CD14-positive monocyte (primary cell): ENCODE data around the gene PSD. TPM values are rescaled to one million over a fixed set of nuclear protein-coding genes. Genes with fewer than 3 reads are reported as not detected.

Source experiments
- DNase-seq, 3 donors: peaks; one replicate each; pipeline ENCODE4 v3.0.0-alpha.2; 2011 to 2022
- H2AFZ ChIP-seq: 2 replicates; pipeline ENCODE4 v1.6.0; 2012; ENCODE audit warnings: mild to moderate bottlenecking, low read depth, low read length, inconsistent platforms; ENCODE audit not compliant: insufficient read depth, poor library complexity, severe bottlenecking
- H3K27ac ChIP-seq, 2 donors: 1 replicate in 1 of 2; 2 replicates in 1 of 2; pipeline ENCODE4 v1.5.1; 2012 to 2013; ENCODE audit warnings: low read length in 2 of 2, control low read depth in 1 of 2, inconsistent platforms in 1 of 2, low read depth in 1 of 2, mild to moderate bottlenecking in 1 of 2
- H3K27me3 ChIP-seq, 2 donors: one replicate each; pipeline versions ENCODE4 v1.6.0 to v1.6.1; 2011 to 2013; ENCODE audit warnings: low read length in 2 of 2; ENCODE audit not compliant: control insufficient read depth in 2 of 2, insufficient read depth in 2 of 2
- H3K36me3 ChIP-seq, 2 donors: replicated peaks in 1 of 2; 1 replicate in 1 of 2; 2 replicates in 1 of 2; pipeline versions ENCODE4 v1.5.1 to v1.6.1; 2012 to 2013; ENCODE audit warnings: low read length in 2 of 2, control low read depth in 1 of 2, inconsistent platforms in 1 of 2, mild to moderate bottlenecking in 1 of 2; ENCODE audit not compliant: insufficient read depth in 2 of 2, control insufficient read depth in 1 of 2
- H3K4me1 ChIP-seq, 2 donors: 1 replicate in 1 of 2; 2 replicates in 1 of 2; pipeline versions ENCODE4 v1.5.1 to v1.6.1; 2012 to 2013; ENCODE audit warnings: low read length in 2 of 2, control low read depth in 1 of 2, inconsistent platforms in 1 of 2, mild to moderate bottlenecking in 1 of 2, moderate library complexity in 1 of 2; ENCODE audit not compliant: insufficient read depth in 2 of 2, control insufficient read depth in 1 of 2
- H3K4me2 ChIP-seq: replicated peaks from 2 replicates; pipeline ENCODE3; 2012; ENCODE audit warnings: low read length, moderate library complexity, mild to moderate bottlenecking; ENCODE audit not compliant: poor library complexity, severe bottlenecking; ENCODE audit errors: extremely low read depth
- H3K4me3 ChIP-seq, 3 experiments: fragments of 200-600 bp in 1 of 3; sonication (generic) in 1 of 3; replicated peaks in 1 of 3; 1 replicate in 2 of 3; 2 replicates in 1 of 3; pipeline ENCODE4 v1.5.1; 2011 to 2013; ENCODE audit warnings: low read length in 3 of 3, mild to moderate bottlenecking in 3 of 3, control low read depth in 2 of 3, low read depth in 2 of 3, inconsistent platforms in 1 of 3, moderate library complexity in 1 of 3
- H3K79me2 ChIP-seq: 2 replicates; pipeline ENCODE4 v1.6.0; 2012; ENCODE audit warnings: mild to moderate bottlenecking, control low read depth, inconsistent platforms, low read length, moderate library complexity; ENCODE audit not compliant: insufficient read depth
- H3K9ac ChIP-seq: 2 replicates; pipeline ENCODE4 v1.6.0; 2017; ENCODE audit warnings: low read length, mild to moderate bottlenecking; ENCODE audit not compliant: insufficient read depth, poor library complexity, severe bottlenecking
- H3K9me3 ChIP-seq, 2 donors: replicated peaks in 1 of 2; 1 replicate in 1 of 2; 2 replicates in 1 of 2; pipeline versions ENCODE4 v1.5.1 to v1.6.1; 2012 to 2013; ENCODE audit warnings: low read length in 2 of 2, control low read depth in 1 of 2; ENCODE audit not compliant: control insufficient read depth in 1 of 2, insufficient read depth in 1 of 2
- H4K20me1 ChIP-seq: 2 replicates; pipeline ENCODE4 v1.6.0; 2012; ENCODE audit warnings: mild to moderate bottlenecking, low read length, control low read depth, moderate library complexity; ENCODE audit not compliant: insufficient read depth
- H3K27ac Mint-ChIP-seq, 7 donors: one replicate each; pipeline ENCODE4 v1.8.0; 2020; ENCODE audit warnings: mild to moderate bottlenecking in 7 of 7, mixed read lengths in 7 of 7, moderate library complexity in 6 of 7, inconsistent platforms in 2 of 7
- H3K27me3 Mint-ChIP-seq, 3 donors: one replicate each; pipeline ENCODE4 v1.8.0; 2021 to 2022; ENCODE audit warnings: low read depth in 3 of 3, mild to moderate bottlenecking in 3 of 3, mixed read lengths in 3 of 3, moderate library complexity in 3 of 3, inconsistent platforms in 1 of 3
- H3K36me3 Mint-ChIP-seq, 2 donors: one replicate each; pipeline ENCODE4 v1.8.0; 2020; ENCODE audit warnings: mixed read lengths in 2 of 2, inconsistent platforms in 1 of 2, mild to moderate bottlenecking in 1 of 2
- H3K4me1 Mint-ChIP-seq: one replicate; pipeline ENCODE4 v1.8.0; 2020; ENCODE audit warnings: mild to moderate bottlenecking, mixed read lengths
- H3K4me3 Mint-ChIP-seq, 2 donors: one replicate each; pipeline ENCODE4 v1.8.0; 2020; ENCODE audit warnings: mild to moderate bottlenecking in 2 of 2, mixed read lengths in 2 of 2, moderate library complexity in 1 of 2
- H3K9me3 Mint-ChIP-seq, 7 donors: one replicate each; pipeline ENCODE4 v1.8.0; 2020 to 2022; ENCODE audit warnings: mixed read lengths in 7 of 7, mild to moderate bottlenecking in 6 of 7, moderate library complexity in 6 of 7, inconsistent platforms in 2 of 7
- CTCF ChIP-seq: fragments of 200-600 bp; IDR thresholded peaks from one replicate; pipeline ENCODE4 v1.8.0; 2022; ENCODE audit warnings: antibody characterized with exemption, mild to moderate bottlenecking
- WGBS: methylation state at CpG from one replicate; pipeline ENCODE4 v1.1.5; 2013; ENCODE audit warnings: missing lambda C conversion rate; ENCODE audit not compliant: insufficient coverage; 5-methylcytosine and 5-hydroxymethylcytosine counted together
- intact Hi-C, 2 donors: fragments of 100-400 bp; cut with micrococcal nuclease; formaldehyde crosslinking; loops; one replicate each; pipeline versions ENCODE4 v1.15.0 to v1.15.1; 2023
- polyA plus RNA-seq, 3 donors: library from polyadenylated mRNA; depleted of rRNA in 1 of 3; unstranded in 2 of 3; stranded (reverse) in 1 of 3; fragments of 300-500 nt in 2 of 3; fragments of >200 nt in 1 of 3; fragmentation: Illumina TruSeq in 2 of 3; gene quantifications; 1 replicate in 2 of 3; 2 replicates in 1 of 3; pipeline ENCODE4 v1.2.3, GENCODE V29; 2012 to 2021

Gene PSD
- polyA plus RNA-seq, 3 donors: 0.27 to 1.5 (median 1.1) TPM

GRCh38 chr10:102437515-102437914 is 18.9 kb upstream of the PSD start:
- H3K36me3 ChIP-seq: no peaks in the 10 kb centered on the region
- Mint-ChIP-seq H3K4me1 (peaks cover 37% of the 10 kb centered on the region), H3K27ac (no peak overlapping the region), H3K27me3 (peaks cover 0 to 3% (median 2%) of the 10 kb centered on the region in 3 donors), H3K4me3 (no peak overlapping the region), H3K36me3 (no peaks in the 10 kb centered on the region), H3K9me3 (no peaks in the 10 kb centered on the region)
- TF ChIP-seq CTCF: no peak
- no peak overlapping the region for H2AFZ ChIP-seq
- no peaks in the 10 kb centered on the region for H4K20me1 ChIP-seq
- no peaks in the 10 kb centered on the region for H3K9me3 ChIP-seq
- intact Hi-C loops: loop anchor here in 1 of 2 donors (5.0 kb wide), 1 partner anchor 40 kb away; no protein-coding TSS in a partner anchor
- H3K27me3 ChIP-seq: no peaks in the 10 kb centered on the region
- H3K4me3 ChIP-seq: no peak overlapping the region
- 100% methylated on average over 1 of the region's 3 CpGs for WGBS
- H3K27ac ChIP-seq: no peak overlapping the region
- H3K79me2 ChIP-seq: no peaks in the 10 kb centered on the region
- no peak for DNase-seq
- peaks cover 29 to 32% of the 10 kb centered on the region in 2 donors for H3K4me1 ChIP-seq
- H3K4me2 ChIP-seq: no peak overlapping the region
- H3K9ac ChIP-seq: no peak overlapping the region

- Histone ChIP-seq H3K4me2 (no peak overlapping the region), H3K9ac (no peak overlapping the region), H3K27ac (no peak overlapping the region), H4K20me1 (no peaks in the 10 kb centered on the region), H2AFZ (no peak overlapping the region), H3K9me3 (no peaks in the 10 kb centered on the region), H3K4me3 (no peak overlapping the region), H3K36me3 (no peaks in the 10 kb centered on the region), H3K27me3 (no peaks in the 10 kb centered on the region), H3K79me2 (peaks cover 12% of the 10 kb centered on the region), H3K4me1 (peaks cover 39 to 41% of the 10 kb centered on the region in 2 donors)
- 55% methylated on average over 6 of the region's 6 CpGs for WGBS
- no peak for DNase-seq
- H3K27ac Mint-ChIP-seq: no peak overlapping the region
- no peak for TF ChIP-seq CTCF
- peaks cover 0 to 2% (median 2%) of the 10 kb centered on the region in 3 donors for H3K27me3 Mint-ChIP-seq
- H3K4me3 Mint-ChIP-seq: no peak overlapping the region
- H3K9me3 Mint-ChIP-seq: no peaks in the 10 kb centered on the region
- H3K36me3 Mint-ChIP-seq: no peaks in the 10 kb centered on the region
- intact Hi-C loops: loop anchor here in 1 of 2 donors (5.0 kb wide), 1 partner anchor 41 kb away; no protein-coding TSS in a partner anchor
- H3K4me1 Mint-ChIP-seq: peaks cover 45% of the 10 kb centered on the region
These were observed 17.7 kb upstream of the PSD start for GRCh38 chr10:102436312-102436711.
